Measurements from ENCODE around the gene ZNF772.
"Not testable (repeated sequence)": the region's sequence is repeated elsewhere in the genome, so short reads cannot be mapped to it uniquely, and the experiment has no call there.

ZNF772 gene

GRCh38 chr19:57477191-57478008, at the start of gene ZNF772:
ZNF772 (minus strand) TSS chr19:57477566; CDS start chr19:57477309, 257 bp downstream.
- DNase-seq = peak; percentile 76 to 95 (median 91)

DNA sequence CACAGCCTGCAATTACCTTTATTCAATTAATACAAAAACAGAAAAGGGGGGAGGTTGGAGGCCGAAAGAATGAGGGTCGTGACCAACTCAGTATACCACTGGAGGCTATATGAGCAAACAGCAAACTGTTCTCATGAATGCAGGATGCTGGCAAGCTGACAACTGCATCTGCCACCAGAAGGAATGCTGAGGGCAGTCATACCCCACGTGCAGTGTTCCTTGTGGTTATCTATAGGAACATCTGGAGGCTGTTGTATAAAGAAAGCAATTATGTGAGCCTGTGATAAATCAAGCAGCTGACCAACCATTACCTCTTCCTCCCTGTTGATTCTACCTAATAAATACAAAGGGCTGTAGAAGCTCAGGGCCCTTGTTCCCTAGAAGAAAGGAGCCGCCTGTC, 40.7 kb upstream of the ZNF772 start:
- not testable (repeated sequence) for DNase-seq

GRCh38 chr19:57515255-57515654, 37.9 kb upstream of the ZNF772 start:
- DNase-seq = no peak

GRCh38 chr19:57512845-57513244, 35.5 kb upstream of the ZNF772 start:
- peak in 1 of 3 experiments; percentile 2 for DNase-seq

DNA sequence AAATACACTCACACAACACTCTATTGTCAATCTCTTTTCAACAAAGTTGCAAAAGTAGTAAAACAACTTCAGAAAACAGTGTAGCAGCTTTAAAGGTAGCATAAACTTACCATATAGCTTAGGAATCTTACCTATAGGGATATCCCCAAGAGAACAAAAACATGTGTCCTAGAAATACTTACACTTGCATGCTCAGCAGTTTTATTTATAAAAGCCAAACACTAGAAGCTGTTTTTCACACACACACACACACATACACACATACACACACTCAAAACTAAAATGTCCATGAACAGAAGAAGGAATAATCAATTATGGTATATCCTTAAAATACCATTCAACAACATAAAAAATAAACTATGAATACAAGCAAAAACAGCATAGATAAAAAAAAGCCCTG, 34.1 kb upstream of the ZNF772 start:
- no peak for DNase-seq

- DNase-seq = peak in 1 of 3 experiments; percentile 12
These were observed 28.8 kb upstream of the ZNF772 start for GRCh38 chr19:57506163-57506562.

DNA sequence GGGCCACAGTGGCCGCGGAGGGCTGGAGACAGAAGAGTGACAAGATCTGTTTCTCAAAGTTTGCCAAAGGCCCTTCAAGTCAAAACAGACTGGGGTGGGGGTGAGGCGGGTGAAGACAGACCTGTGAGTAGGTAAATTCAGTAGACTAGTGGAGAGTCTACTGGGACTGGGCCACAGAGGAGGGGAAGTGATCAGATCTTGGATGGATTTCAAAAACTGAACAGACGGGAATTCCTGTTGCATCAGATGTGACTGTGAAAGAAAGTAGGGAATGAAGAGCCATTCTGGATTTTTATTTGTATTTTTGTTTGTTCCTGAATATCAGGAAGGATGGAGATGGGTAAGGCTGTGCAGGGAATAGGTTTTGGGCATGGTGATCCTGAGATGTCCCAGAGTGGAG, 23.0 kb upstream of the ZNF772 start:
- DNase-seq = not testable (repeated sequence)

DNA sequence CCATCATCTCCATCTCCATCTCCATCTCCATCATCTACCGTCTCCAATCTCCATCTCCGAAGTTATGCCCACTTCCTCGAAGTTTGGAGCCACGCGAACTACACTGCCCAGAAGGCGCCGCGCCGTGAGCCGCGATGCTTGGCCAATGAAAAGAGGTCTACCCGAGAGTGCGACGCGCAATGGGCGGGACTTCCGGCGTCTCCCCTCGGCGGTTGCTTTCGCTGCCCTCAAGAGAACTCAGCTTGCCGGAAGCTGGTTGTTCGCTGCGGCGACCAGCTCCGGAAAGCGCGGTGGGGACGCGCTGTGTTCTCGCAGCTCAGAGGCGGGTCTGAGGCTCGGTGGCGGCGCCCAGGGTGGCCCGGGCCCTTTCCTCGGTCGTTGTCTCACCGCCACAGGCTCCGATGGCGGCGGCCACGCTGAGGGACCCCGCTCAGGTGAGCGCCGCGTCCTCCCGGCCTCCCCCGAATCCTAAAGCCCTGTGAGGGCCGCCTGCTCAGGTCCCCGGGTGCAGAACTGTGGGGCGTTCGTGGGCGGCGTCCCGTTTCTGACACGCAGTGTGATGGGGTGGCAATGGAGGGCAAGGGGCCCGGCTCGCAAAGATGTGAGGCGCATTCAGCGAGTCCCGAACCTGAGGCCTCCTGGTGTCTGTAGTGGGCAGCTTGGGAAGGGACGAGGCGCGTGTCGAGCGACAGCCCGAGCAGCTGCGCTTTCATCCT, 22.5 kb upstream of the ZNF772 start, which contains the start of gene ZNF773:
Gene ZNF773, plus strand, starts transcription at position 259 of the 716 bp plus-strand sequence. Its CDS starts 143 bp downstream, at position 402.
- peak; percentile 90 to 95 (median 92) for DNase-seq

- DNase-seq = not testable (repeated sequence)
These were observed 21.9 kb upstream of the ZNF772 start for GRCh38 chr19:57499332-57499679.

DNA sequence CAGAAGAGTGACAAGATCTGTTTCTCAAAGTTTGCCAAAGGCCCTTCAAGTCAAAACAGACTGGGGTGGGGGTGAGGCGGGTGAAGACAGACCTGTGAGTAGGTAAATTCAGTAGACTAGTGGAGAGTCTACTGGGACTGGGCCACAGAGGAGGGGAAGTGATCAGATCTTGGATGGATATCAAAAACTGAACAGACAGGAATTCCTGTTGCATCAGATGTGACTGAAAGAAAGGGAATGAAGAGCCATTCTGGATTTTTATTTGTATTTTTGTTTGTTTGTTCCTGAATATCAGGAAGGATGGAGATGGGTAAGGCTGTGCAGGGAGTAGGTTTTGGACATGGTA, 10.9 kb upstream of the ZNF772 start:
- DNase-seq = not testable (repeated sequence)

GRCh38 chr19:57487477-57488298, 10.3 kb upstream of the ZNF772 start, which contains the start of gene ZNF419:
ZNF419 (plus strand) TSS chr19:57487750; CDS start chr19:57487951, 201 bp downstream.
- peak; percentile 88 to 97 (median 95) for DNase-seq

GRCh38 chr19:57473646-57474045, 3.7 kb downstream of the ZNF772 start:
- DNase-seq = no peak

DNA sequence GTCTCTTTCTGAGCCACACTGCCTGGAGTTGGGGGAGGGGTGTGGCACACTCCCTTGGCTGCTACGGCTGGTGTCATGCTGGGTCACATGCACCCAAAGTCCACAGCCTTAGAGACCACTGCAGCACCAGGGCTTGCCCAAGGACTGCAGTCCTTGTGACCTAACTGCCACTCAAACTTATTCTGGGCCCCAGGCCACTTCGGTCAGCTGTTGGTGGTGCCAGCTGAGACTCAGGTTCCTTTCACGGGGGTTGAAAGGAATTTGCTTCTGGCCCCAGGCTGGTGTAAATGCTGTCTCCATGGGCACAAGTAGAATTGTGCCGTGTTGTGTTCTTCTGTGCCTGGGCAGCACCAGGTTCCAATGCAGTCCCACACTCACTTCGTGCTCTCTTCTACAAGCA, 10.9 kb downstream of the ZNF772 start:
- no peak for DNase-seq

DNA sequence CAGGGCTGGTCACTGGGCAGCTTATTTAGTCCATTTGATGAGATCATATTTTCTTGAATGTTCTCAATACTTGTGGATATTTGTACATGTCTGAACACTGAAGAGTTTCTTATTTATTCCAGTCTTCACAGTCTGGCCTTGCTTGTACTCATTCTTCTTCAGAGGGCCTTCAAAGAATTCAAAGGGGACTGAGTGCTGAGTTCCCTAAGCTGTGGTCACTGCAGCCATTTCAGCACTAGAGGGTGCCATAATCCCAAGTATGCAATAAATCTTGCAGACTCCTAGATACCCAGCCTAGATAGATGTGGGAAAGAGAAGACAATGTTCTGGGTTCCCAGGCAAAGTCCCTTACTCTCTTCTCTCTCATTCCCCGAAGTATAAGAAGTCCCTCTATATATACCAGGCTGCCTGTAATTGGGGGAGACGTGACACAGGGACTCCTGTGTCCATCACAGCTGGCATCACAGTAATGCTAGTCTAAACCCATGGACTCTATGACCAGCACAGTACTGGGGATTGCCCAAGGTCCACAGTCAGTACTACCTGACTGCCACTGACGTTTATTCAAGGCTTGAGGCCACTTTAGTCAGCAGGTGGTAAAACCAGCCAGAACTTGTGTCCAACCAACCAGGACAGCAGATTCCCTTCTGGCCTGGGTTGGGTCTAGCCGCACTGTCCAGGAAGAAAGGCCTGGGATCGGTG, 11.5 kb downstream of the ZNF772 start:
- DNase-seq = peak in 2 of 3 experiments; percentile 3 to 19

DNA sequence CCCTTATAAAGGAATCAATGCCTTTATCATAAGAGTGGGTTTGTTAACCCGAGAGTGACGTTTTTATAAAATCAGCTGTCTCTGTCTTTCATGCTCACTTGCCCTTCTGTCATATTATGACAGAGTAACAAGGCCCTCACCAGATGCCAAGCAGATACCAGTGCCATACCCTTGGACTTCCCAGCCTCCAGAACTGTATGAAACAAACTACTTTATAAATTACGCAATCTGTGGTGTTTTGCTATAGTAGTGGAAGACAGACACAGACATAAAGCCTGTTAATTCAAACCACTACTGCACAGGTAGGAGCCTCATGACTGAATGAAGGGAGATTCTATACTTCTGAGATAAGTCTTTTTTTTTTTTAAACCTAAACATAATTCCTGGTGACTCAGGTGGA, 25.1 kb downstream of the ZNF772 start:
- no peak for DNase-seq

- DNase-seq = peak in 1 of 3 experiments; percentile 52
These were observed 34.2 kb downstream of the ZNF772 start for GRCh38 chr19:57443121-57443696.

DNA sequence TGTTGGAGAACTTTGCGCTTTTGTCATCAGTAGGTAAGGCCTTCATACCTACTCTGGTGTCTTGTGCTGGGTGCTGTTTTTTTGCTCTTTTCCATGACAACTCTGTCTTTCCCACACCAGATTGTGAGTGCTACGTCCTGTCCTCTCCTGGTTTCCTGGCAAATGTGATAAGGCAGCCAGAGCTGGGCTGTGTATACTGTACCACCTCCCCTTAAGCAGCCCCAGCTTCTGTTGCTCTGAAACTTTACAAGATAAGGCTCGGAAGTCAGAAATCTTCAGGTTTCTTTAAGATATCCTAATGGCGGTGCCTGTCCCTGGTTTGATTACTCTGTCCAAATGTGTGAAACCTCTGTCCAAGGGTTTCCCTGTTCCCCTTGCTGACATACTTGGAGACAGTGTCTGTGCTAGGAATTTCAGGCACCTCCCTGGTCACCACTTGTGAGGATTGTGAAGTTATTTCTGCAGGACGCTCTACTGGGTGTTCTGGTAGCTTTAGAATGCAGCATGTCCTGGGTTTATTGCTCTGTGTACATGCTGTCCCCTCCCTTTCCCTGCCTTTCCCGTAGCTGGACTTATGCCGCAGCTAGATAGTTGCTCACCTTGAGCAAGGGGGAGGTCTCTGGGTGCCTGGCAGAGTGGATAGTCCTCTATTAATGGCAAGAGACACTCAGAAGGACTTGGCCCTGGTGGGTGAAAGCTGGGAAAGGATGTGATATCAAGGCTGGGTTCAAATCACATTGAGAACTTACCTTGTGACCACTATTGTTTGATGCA, 35.2 kb downstream of the ZNF772 start:
- DNase-seq = no peak

DNA sequence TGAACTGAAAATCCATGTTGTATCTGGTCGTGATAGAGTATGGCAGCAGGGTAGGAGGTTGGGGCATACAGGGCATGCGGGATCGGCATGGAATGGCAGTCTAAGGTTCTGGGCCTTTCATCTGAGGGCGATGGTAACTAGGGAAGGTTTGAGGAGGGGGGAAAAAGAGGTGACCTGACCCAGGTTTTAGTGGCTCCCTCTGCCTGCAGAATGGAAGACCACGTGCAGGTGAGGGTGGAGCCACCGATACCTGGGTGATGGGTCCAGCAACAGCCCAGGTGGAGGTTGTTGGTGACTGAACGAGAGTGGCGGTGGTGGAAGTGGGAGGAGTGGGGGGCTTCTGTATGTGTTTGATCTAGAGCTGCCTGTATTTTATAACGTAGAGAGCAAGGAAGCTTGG, 38.4 kb downstream of the ZNF772 start:
- no peak for DNase-seq

DNA sequence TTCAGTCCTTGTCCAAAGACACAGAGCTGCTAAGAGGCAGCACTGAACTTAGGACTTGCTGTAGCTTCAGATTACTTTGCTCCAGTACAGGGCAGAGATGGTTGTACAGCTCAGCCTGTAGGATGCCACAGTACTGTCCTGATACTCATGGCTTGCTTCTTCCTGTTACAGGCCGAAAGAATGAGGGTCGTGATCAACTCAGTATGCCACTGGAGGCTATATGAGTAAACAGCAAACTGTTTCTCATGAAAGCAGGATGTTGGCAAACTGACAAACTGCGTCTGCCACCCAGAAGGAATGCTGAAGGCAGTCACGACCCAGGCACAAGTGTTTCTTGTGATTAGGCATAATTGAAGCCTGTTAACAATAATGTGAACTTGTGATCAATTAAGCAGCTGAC, 39.4 kb downstream of the ZNF772 start:
- DNase-seq = no peak

- DNase-seq = no peak
These were observed 40.9 kb downstream of the ZNF772 start for GRCh38 chr19:57436417-57436816.

All from NCI-H1417 (cell line).